Activated CD4-positive, alpha-beta T cell treated with anti-CD3 and anti-CD28 coated beads, Interleukin-2, amount 10 ng/mL, durations not matched to agents 24 days and 14 days (primary cell): ENCODE data around the gene FAM72B. TPM values are rescaled to one million over a fixed set of nuclear protein-coding genes. Genes with fewer than 3 reads are reported as not detected.
"Not testable (repeated sequence)": the region's sequence is repeated elsewhere in the genome, so short reads cannot be mapped to it uniquely, and the experiment has no call there.

Experiments
- DNase-seq: peaks from one replicate; pipeline ENCODE4 v3.0.0; 2022
- H3K27ac Mint-ChIP-seq: one replicate; pipeline ENCODE4 v1.8.0; 2022; ENCODE audit warnings: mild to moderate bottlenecking, mixed read lengths
- H3K27me3 Mint-ChIP-seq: one replicate; pipeline ENCODE4 v1.8.0; 2022; ENCODE audit warnings: mixed read lengths
- H3K36me3 Mint-ChIP-seq: one replicate; pipeline ENCODE4 v1.8.0; 2022; ENCODE audit warnings: low read depth, mild to moderate bottlenecking, mixed read lengths
- H3K4me1 Mint-ChIP-seq: one replicate; pipeline ENCODE4 v1.8.0; 2021; ENCODE audit warnings: mixed read lengths
- H3K4me3 Mint-ChIP-seq: one replicate; pipeline ENCODE4 v1.8.0; 2022; ENCODE audit warnings: mild to moderate bottlenecking, moderate library complexity, mixed read lengths
- H3K9me3 Mint-ChIP-seq: one replicate; pipeline ENCODE4 v1.8.0; 2021; ENCODE audit warnings: mixed read lengths
- intact Hi-C: fragments of 100-400 bp; cut with micrococcal nuclease; formaldehyde crosslinking; loops from one replicate; pipeline ENCODE4 v1.15.1; 2023
- total RNA-seq: library from RNA; stranded (reverse); gene quantifications from 2 replicates; pipeline ENCODE4 v1.2.3, GENCODE V29; 2022

The FAM72B gene
- total RNA-seq, 1 donor from 2014 or later: 23.0 TPM

- H3K27ac Mint-ChIP-seq, DNase-seq, H3K4me1 Mint-ChIP-seq, H3K4me3 Mint-ChIP-seq, H3K36me3 Mint-ChIP-seq, H3K9me3 Mint-ChIP-seq, intact Hi-C loops, H3K27me3 Mint-ChIP-seq: not testable (repeated sequence)
Measured at GRCh38 chr1:121208375-121208774, 24.2 kb upstream of the FAM72B start.

GRCh38 chr1:121207328-121207727 lies 23.2 kb upstream of the FAM72B start:
- H3K27me3 Mint-ChIP-seq, intact Hi-C loops, DNase-seq: not testable (repeated sequence)

GRCh38 chr1:121205786-121206711 lies 21.9 kb upstream of the FAM72B start:
- H3K27me3 Mint-ChIP-seq, DNase-seq, H3K27ac Mint-ChIP-seq, H3K4me1 Mint-ChIP-seq, H3K9me3 Mint-ChIP-seq, H3K4me3 Mint-ChIP-seq, H3K36me3 Mint-ChIP-seq, intact Hi-C loops: not testable (repeated sequence)

More at GRCh38 chr1:121207328-121207727, 23.2 kb upstream of the FAM72B start:
- not testable (repeated sequence) for H3K4me3 Mint-ChIP-seq, H3K4me1 Mint-ChIP-seq, H3K36me3 Mint-ChIP-seq, H3K9me3 Mint-ChIP-seq, H3K27ac Mint-ChIP-seq

GRCh38 chr1:121202986-121203385 lies 18.8 kb upstream of the FAM72B start:
- DNase-seq, H3K4me1 Mint-ChIP-seq, H3K9me3 Mint-ChIP-seq, H3K4me3 Mint-ChIP-seq, H3K27ac Mint-ChIP-seq, intact Hi-C loops, H3K27me3 Mint-ChIP-seq, H3K36me3 Mint-ChIP-seq: not testable (repeated sequence)

- DNase-seq, H3K9me3 Mint-ChIP-seq, H3K4me3 Mint-ChIP-seq, H3K4me1 Mint-ChIP-seq, H3K27ac Mint-ChIP-seq, H3K27me3 Mint-ChIP-seq, intact Hi-C loops, H3K36me3 Mint-ChIP-seq: not testable (repeated sequence)
Measured at GRCh38 chr1:121200985-121201981, 17.1 kb upstream of the FAM72B start.

- H3K9me3 Mint-ChIP-seq, intact Hi-C loops, H3K27me3 Mint-ChIP-seq, H3K4me3 Mint-ChIP-seq, H3K36me3 Mint-ChIP-seq, H3K4me1 Mint-ChIP-seq, DNase-seq, H3K27ac Mint-ChIP-seq: not testable (repeated sequence)
Measured at GRCh38 chr1:121200232-121200631, 16.1 kb upstream of the FAM72B start.

GRCh38 chr1:121199763-121200162 lies 15.6 kb upstream of the FAM72B start:
- not testable (repeated sequence) for H3K4me3 Mint-ChIP-seq

GRCh38 chr1:121197095-121197882 lies 13.1 kb upstream of the FAM72B start:
- H3K27me3 Mint-ChIP-seq, DNase-seq, intact Hi-C loops, H3K27ac Mint-ChIP-seq, H3K36me3 Mint-ChIP-seq, H3K9me3 Mint-ChIP-seq, H3K4me3 Mint-ChIP-seq, H3K4me1 Mint-ChIP-seq: not testable (repeated sequence)

More at GRCh38 chr1:121199763-121200162, 15.6 kb upstream of the FAM72B start:
- H3K9me3 Mint-ChIP-seq, H3K27ac Mint-ChIP-seq, intact Hi-C loops, H3K4me1 Mint-ChIP-seq, H3K27me3 Mint-ChIP-seq, H3K36me3 Mint-ChIP-seq, DNase-seq: not testable (repeated sequence)

- intact Hi-C loops, H3K27ac Mint-ChIP-seq, H3K27me3 Mint-ChIP-seq, H3K9me3 Mint-ChIP-seq, DNase-seq, H3K4me1 Mint-ChIP-seq, H3K4me3 Mint-ChIP-seq, H3K36me3 Mint-ChIP-seq: not testable (repeated sequence)
Measured at GRCh38 chr1:121192512-121192911, 8.4 kb upstream of the FAM72B start.

GRCh38 chr1:121187914-121188313 lies 3.8 kb upstream of the FAM72B start:
- intact Hi-C loops: not testable (repeated sequence)

GRCh38 chr1:121186191-121186590 lies 2.1 kb upstream of the FAM72B start:
- intact Hi-C loops, H3K4me1 Mint-ChIP-seq, DNase-seq, H3K27me3 Mint-ChIP-seq, H3K36me3 Mint-ChIP-seq, H3K9me3 Mint-ChIP-seq: not testable (repeated sequence)
- H3K27ac Mint-ChIP-seq: peak overlapping the region; percentile 89
- H3K4me3 Mint-ChIP-seq: peak overlapping the region; percentile 89

More at GRCh38 chr1:121187914-121188313, 3.8 kb upstream of the FAM72B start:
- DNase-seq: peak; percentile 55
- Mint-ChIP-seq H3K27ac (peak overlapping the region; percentile 53), H3K4me3 (peak overlapping the region; percentile 79)
- not testable (repeated sequence) for H3K9me3 Mint-ChIP-seq, H3K27me3 Mint-ChIP-seq, H3K36me3 Mint-ChIP-seq, H3K4me1 Mint-ChIP-seq

GRCh38 chr1:121185140-121185708 lies 1.1 kb upstream of the FAM72B start:
- intact Hi-C loops, H3K27me3 Mint-ChIP-seq, H3K4me1 Mint-ChIP-seq, H3K36me3 Mint-ChIP-seq, H3K9me3 Mint-ChIP-seq: not testable (repeated sequence)
- H3K4me3 Mint-ChIP-seq: peak overlapping the region; percentile 83
- H3K27ac Mint-ChIP-seq: peak overlapping the region; percentile 88
- DNase-seq: peak; percentile 60

GRCh38 chr1:121183867-121184266 lies 273 bp downstream of the FAM72B start:
- H3K9me3 Mint-ChIP-seq, H3K27ac Mint-ChIP-seq, H3K4me1 Mint-ChIP-seq, H3K27me3 Mint-ChIP-seq, H3K36me3 Mint-ChIP-seq, intact Hi-C loops: not testable (repeated sequence)
- peak; percentile 60 for DNase-seq
- H3K4me3 Mint-ChIP-seq: peak overlapping the region; percentile 68
